Loucy (cell line): ENCODE data around the gene KIAA2012.
"Not testable (repeated sequence)": the region's sequence is repeated elsewhere in the genome, so short reads cannot be mapped to it uniquely, and the experiment has no call there.

Experiments
- H2AFZ ChIP-seq: fragments of 200-600 bp; sonication (generic); 2 replicates; pipeline ENCODE4 v1.6.0; 2016; ENCODE audit warnings: antibody characterized with exemption, mild to moderate bottlenecking, low read length, moderate library complexity
- H3F3A ChIP-seq: fragments of 200-600 bp; 2 replicates; pipeline ENCODE4 v1.6.0; 2016; ENCODE audit warnings: antibody characterized with exemption, low read depth, mild to moderate bottlenecking
- H3K27me3 ChIP-seq: fragments of 200-600 bp; sonication (generic); 2 replicates; pipeline ENCODE4 v1.6.1; 2014; ENCODE audit warnings: low read length, mild to moderate bottlenecking; ENCODE audit not compliant: insufficient read depth, poor library complexity, severe bottlenecking
- H3K36me3 ChIP-seq: fragments of 200-600 bp; sonication (generic); 2 replicates; pipeline ENCODE4 v1.6.1; 2016; ENCODE audit warnings: low read length; ENCODE audit not compliant: insufficient read depth
- H3K4me1 ChIP-seq: fragments of 200-600 bp; sonication (generic); 2 replicates; pipeline ENCODE4 v1.5.1; 2014; ENCODE audit warnings: low read length, mild to moderate bottlenecking; ENCODE audit not compliant: insufficient read depth, poor library complexity, severe bottlenecking
- H3K4me2 ChIP-seq: fragments of 200-600 bp; sonication (generic); 2 replicates; pipeline ENCODE4 v1.6.0; 2014; ENCODE audit warnings: antibody characterized with exemption, low read length, low read depth, mild to moderate bottlenecking; ENCODE audit not compliant: poor library complexity, severe bottlenecking
- H3K4me3 ChIP-seq: fragments of 200-600 bp; sonication (generic); 2 replicates; pipeline ENCODE4 v1.5.1; 2014; ENCODE audit warnings: low read length, mild to moderate bottlenecking, mixed read lengths; ENCODE audit not compliant: poor library complexity, severe bottlenecking
- H3K79me2 ChIP-seq: fragments of 200-600 bp; sonication (generic); 2 replicates; pipeline ENCODE4 v1.6.1; 2014; ENCODE audit warnings: low read length; ENCODE audit not compliant: insufficient read depth
- H3K9ac ChIP-seq: fragments of 200-600 bp; sonication (generic); 2 replicates; pipeline ENCODE4 v1.6.0; 2014; ENCODE audit warnings: mild to moderate bottlenecking, low read depth, low read length, moderate library complexity; ENCODE audit not compliant: poor library complexity, severe bottlenecking
- H3K9me2 ChIP-seq: fragments of 200-600 bp; sonication (generic); replicated peaks from 2 replicates; pipeline ENCODE4 v1.6.1; 2016; ENCODE audit warnings: low read depth, low read length, mixed read lengths
- H3K9me3 ChIP-seq: fragments of 200-600 bp; sonication (generic); 2 replicates; pipeline ENCODE4 v1.6.1; 2014; ENCODE audit warnings: mild to moderate bottlenecking, antibody characterized with exemption, low read length, low read depth; ENCODE audit not compliant: insufficient read depth
- H4K20me1 ChIP-seq: fragments of 200-600 bp; sonication (generic); 2 replicates; pipeline ENCODE4 v1.6.0; 2014; ENCODE audit warnings: antibody characterized with exemption, low read length, mild to moderate bottlenecking; ENCODE audit not compliant: insufficient read depth, poor library complexity, severe bottlenecking
- CTCF ChIP-seq: fragments of 200-600 bp; sonication (generic); conservative IDR thresholded peaks from 2 replicates; pipeline ENCODE4 v1.5.1; 2014; ENCODE audit warnings: mild to moderate bottlenecking, antibody characterized with exemption, low read length
- EZH2phosphoT487 ChIP-seq: fragments of 200-600 bp; IDR thresholded peaks from 2 replicates; pipeline ENCODE4 v1.6.1; 2018; ENCODE audit warnings: antibody characterized with exemption, mild to moderate bottlenecking, moderate library complexity, borderline replicate concordance

The KIAA2012 gene

DNA sequence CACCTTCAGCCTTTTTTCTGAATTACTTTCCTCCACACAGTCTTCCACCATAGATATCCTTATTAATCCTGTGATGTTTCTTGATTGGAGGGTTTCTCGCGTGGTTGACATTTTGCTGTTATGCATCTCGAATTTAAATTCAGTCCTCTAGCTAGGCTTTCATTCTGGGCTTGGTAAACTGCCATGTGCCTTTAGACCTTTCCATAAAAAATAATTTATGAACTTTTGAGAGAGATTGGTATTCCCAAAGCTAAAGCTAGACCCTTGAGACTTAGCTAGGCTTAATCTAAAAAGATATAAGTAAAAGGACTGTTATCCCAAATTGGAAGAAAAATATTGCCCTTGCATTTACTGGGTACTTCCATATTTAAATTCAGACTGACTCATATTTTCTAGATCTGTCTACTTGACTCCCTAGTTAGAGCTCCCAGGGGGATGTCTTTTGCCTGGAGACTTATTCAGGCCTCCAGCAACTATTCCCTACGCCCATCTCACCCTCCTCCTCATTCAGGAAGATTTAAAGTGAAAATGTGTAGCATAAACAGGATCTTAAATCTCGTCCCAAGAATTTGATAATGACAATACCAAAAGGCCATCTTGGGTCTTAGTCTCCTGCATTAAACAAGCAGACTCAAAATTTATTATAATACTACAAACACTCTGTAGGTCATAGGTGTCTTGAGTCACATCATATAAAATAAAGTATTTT lies 60.3 kb downstream of the KIAA2012 start:
- Histone ChIP-seq H4K20me1 (no peaks in the 10 kb centered on the region), H3K4me1 (no peaks in the 10 kb centered on the region), H3K9me3 (no peaks in the 10 kb centered on the region), H3K4me2 (no peak overlapping the region), H3K4me3 (no peak overlapping the region), H3K27me3 (no peaks in the 10 kb centered on the region), H3K36me3 (no peaks in the 10 kb centered on the region), H3F3A (no peaks in the 10 kb centered on the region), H3K9me2 (no peaks in the 10 kb centered on the region), H2AFZ (no peak overlapping the region), H3K9ac (no peak overlapping the region), H3K79me2 (no peaks in the 10 kb centered on the region)
- no peak for TF ChIP-seq CTCF

- Histone ChIP-seq H3K36me3 (no peaks in the 10 kb centered on the region), H3K79me2 (no peaks in the 10 kb centered on the region)
- TF ChIP-seq CTCF (no peak), EZH2phosphoT487 (no peak)
These were observed 60.8 kb downstream of the KIAA2012 start for GRCh38 chr2:202133909-202134265.

GRCh38 chr2:202135091-202135874 lies 62.2 kb downstream of the KIAA2012 start:
- H3K9me2 ChIP-seq: no peaks in the 10 kb centered on the region
- H3K4me2 ChIP-seq: no peak overlapping the region
- no peaks in the 10 kb centered on the region for H4K20me1 ChIP-seq
- no peak for TF ChIP-seq CTCF
- TF ChIP-seq EZH2phosphoT487: no peak
- H3F3A ChIP-seq: no peaks in the 10 kb centered on the region
- no peaks in the 10 kb centered on the region for H3K36me3 ChIP-seq
- no peaks in the 10 kb centered on the region for H3K27me3 ChIP-seq
- H3K79me2 ChIP-seq: no peaks in the 10 kb centered on the region
- H3K4me3 ChIP-seq: no peak overlapping the region
- no peaks in the 10 kb centered on the region for H3K4me1 ChIP-seq
- H3K9me3 ChIP-seq: no peaks in the 10 kb centered on the region
- no peak overlapping the region for H3K9ac ChIP-seq
- no peak overlapping the region for H2AFZ ChIP-seq

More at GRCh38 chr2:202133909-202134265, 60.8 kb downstream of the KIAA2012 start:
- H2AFZ ChIP-seq: no peak overlapping the region
- H3K4me1 ChIP-seq: no peaks in the 10 kb centered on the region
- H3F3A ChIP-seq: no peaks in the 10 kb centered on the region
- no peaks in the 10 kb centered on the region for H3K9me2 ChIP-seq
- no peaks in the 10 kb centered on the region for H4K20me1 ChIP-seq
- H3K9ac ChIP-seq: no peak overlapping the region
- H3K27me3 ChIP-seq: no peaks in the 10 kb centered on the region
- no peaks in the 10 kb centered on the region for H3K9me3 ChIP-seq
- H3K4me3 ChIP-seq: no peak overlapping the region
- no peak overlapping the region for H3K4me2 ChIP-seq

GRCh38 chr2:202136039-202136438 lies 63.0 kb downstream of the KIAA2012 start:
- not testable (repeated sequence) for H3F3A ChIP-seq, H2AFZ ChIP-seq, H3K27me3 ChIP-seq, H3K9ac ChIP-seq, H4K20me1 ChIP-seq, H3K4me2 ChIP-seq, H3K4me1 ChIP-seq, H3K9me3 ChIP-seq, H3K36me3 ChIP-seq, H3K9me2 ChIP-seq, H3K79me2 ChIP-seq, H3K4me3 ChIP-seq
